Testis (tissue), 2 donors: ENCODE data around the gene CHRDL1.

Source experiments
- POLR2A ChIP-seq: fragments of 450-650 bp; IDR thresholded peaks from one replicate; pipeline ENCODE4 v1.6.1; 2017; ENCODE audit warnings: antibody characterized with exemption, mild to moderate bottlenecking, moderate library complexity
- TF ChIP-seq, protein P1 (sequence below), 3 experiments: fragments of 450-650 bp in 2 of 3; fragments of 200-600 bp in 1 of 3; sonication (generic) in 1 of 3; IDR thresholded peaks; one replicate each; pipeline ENCODE4 v1.5.1; 2016 to 2019; ENCODE audit warnings: antibody characterized with exemption in 3 of 3, mild to moderate bottlenecking in 2 of 3, moderate library complexity in 1 of 3

DNA sequence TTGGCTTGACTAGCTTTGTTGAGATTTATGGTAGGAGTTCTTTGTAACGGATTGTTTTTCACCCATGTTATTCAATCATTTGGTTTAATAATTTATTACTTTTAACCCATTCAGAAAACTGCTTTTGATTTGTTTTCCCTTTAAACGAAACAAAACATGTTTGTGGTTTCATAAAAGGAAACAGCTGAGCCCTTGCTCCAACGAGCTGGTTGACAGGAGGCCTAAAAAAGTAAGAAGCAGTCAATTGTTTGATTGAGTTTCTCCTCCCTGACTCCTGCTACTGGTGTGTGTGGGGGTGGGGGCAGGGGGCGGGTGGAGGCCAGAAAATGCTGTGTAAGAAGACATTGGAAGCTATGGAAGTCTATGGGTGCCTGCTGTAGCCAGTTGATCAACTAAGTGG is 102.8 kb downstream of the CHRDL1 start:
- TF ChIP-seq POLR2A, result no peak
- TF ChIP-seq, protein P1, sequence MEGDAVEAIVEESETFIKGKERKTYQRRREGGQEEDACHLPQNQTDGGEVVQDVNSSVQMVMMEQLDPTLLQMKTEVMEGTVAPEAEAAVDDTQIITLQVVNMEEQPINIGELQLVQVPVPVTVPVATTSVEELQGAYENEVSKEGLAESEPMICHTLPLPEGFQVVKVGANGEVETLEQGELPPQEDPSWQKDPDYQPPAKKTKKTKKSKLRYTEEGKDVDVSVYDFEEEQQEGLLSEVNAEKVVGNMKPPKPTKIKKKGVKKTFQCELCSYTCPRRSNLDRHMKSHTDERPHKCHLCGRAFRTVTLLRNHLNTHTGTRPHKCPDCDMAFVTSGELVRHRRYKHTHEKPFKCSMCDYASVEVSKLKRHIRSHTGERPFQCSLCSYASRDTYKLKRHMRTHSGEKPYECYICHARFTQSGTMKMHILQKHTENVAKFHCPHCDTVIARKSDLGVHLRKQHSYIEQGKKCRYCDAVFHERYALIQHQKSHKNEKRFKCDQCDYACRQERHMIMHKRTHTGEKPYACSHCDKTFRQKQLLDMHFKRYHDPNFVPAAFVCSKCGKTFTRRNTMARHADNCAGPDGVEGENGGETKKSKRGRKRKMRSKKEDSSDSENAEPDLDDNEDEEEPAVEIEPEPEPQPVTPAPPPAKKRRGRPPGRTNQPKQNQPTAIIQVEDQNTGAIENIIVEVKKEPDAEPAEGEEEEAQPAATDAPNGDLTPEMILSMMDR (IDR thresholded peaks at IDR 0.05), result no peak
